Testis (tissue), 2 donors: Measurements from ENCODE around the gene VPS29.

ENCODE experiments used
- CTCF ChIP-seq, 3 experiments: fragments of 450-650 bp in 2 of 3; fragments of 200-600 bp in 1 of 3; sonication (generic) in 1 of 3; IDR thresholded peaks; one replicate each; pipeline ENCODE4 v1.5.1; 2016 to 2019; ENCODE audit warnings: antibody characterized with exemption in 3 of 3, mild to moderate bottlenecking in 2 of 3, moderate library complexity in 1 of 3
- POLR2A ChIP-seq: fragments of 450-650 bp; IDR thresholded peaks from one replicate; pipeline ENCODE4 v1.6.1; 2017; ENCODE audit warnings: antibody characterized with exemption, mild to moderate bottlenecking, moderate library complexity

DNA sequence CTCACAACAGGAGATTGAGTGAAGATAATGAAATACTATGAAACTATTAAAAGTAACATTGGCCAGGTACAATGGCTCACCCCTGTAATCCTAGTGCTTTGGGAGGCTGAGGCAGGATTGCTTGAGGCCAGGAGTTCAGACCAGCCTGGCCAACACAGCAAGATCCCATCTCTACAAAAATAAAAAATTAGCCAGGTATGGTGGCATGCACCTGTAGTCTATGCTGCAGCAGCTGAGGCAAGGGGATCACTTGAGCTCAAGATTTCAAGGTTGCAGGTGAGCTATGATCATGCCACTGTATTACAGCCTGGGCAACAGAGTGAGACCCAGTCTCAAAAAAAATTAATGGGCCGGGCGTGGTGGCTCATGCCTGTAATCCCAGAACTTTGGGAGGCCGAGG lies 15.1 kb upstream of the VPS29 start:
- TF ChIP-seq CTCF (IDR thresholded peaks at IDR 0.05), result no peak
- no peak for TF ChIP-seq POLR2A
